ENCODE measurements around the gene UBAP2. TPM values are rescaled to one million over a fixed set of nuclear protein-coding genes. Genes with fewer than 3 reads are reported as not detected.

UBAP2 gene
- total and polyA plus RNA-seq, 2 donors (not counting 1 experiment from before 2014, with no cell fraction given) = 15.5 to 26.2 TPM

- intact Hi-C loops (cut with micrococcal nuclease) = no loop called here
- no peaks in the 10 kb centered on the region for H3K9me3 Mint-ChIP-seq (ENCODE audit: insufficient read depth)
- Histone ChIP-seq H3K4me3 (ENCODE audit: control extremely low read depth in 1 of 5, extremely low read depth in 1 of 5, insufficient read depth in 1 of 5, low read depth in 2 of 5, low read length in 4 of 5) (no peak overlapping the region), H3K9ac (ENCODE audit: low read length) (no peak overlapping the region), H2AFZ (ENCODE audit: insufficient read depth, low read depth, low read length, poor library complexity, severe bottlenecking) (no peak overlapping the region), H3K4me1 (ENCODE audit: control insufficient read depth in 2 of 2, insufficient read depth in 2 of 2, low read length in 2 of 2) (no peaks in the 10 kb centered on the region), H4K20me1 (ENCODE audit: control insufficient read depth, insufficient read depth, low read length, poor library complexity, severe bottlenecking) (peaks cover 77% of the 10 kb centered on the region), H3K27ac (ENCODE audit: low read length in 2 of 2) (no peak overlapping the region), H3K79me2 (ENCODE audit: control insufficient read depth, insufficient read depth, low read length) (peaks cover 93% of the 10 kb centered on the region), H3K9me3 (ENCODE audit: control extremely low read depth in 1 of 3, control insufficient read depth in 2 of 3, insufficient read depth in 1 of 3, low read length in 2 of 3) (no peaks in the 10 kb centered on the region), H3K36me3 (replicated peaks in 1 of 2; ENCODE audit: control extremely low read depth in 1 of 2, control insufficient read depth in 1 of 2, extremely low read depth in 1 of 2, insufficient read depth in 2 of 2, low read length in 1 of 2) (no peaks in the 10 kb centered on the region), H3K27me3 (replicated peaks in 1 of 4; ENCODE audit: control extremely low read depth in 1 of 4, control insufficient read depth in 3 of 4, insufficient read depth in 4 of 4, low read length in 3 of 4) (no peaks in the 10 kb centered on the region), H3K4me2 (replicated peaks; ENCODE audit: low read depth, low read length, poor library complexity, severe bottlenecking) (no peak overlapping the region)
- no peak overlapping the region for H3K4me3 Mint-ChIP-seq
- peaks cover 39% of the 10 kb centered on the region for H3K4me1 Mint-ChIP-seq
- no peaks in the 10 kb centered on the region for H3K27me3 Mint-ChIP-seq
- ATAC-seq (ENCODE audit: low read depth) (no peak), DNase-seq (no peak)
- TF ChIP-seq, protein P1, sequence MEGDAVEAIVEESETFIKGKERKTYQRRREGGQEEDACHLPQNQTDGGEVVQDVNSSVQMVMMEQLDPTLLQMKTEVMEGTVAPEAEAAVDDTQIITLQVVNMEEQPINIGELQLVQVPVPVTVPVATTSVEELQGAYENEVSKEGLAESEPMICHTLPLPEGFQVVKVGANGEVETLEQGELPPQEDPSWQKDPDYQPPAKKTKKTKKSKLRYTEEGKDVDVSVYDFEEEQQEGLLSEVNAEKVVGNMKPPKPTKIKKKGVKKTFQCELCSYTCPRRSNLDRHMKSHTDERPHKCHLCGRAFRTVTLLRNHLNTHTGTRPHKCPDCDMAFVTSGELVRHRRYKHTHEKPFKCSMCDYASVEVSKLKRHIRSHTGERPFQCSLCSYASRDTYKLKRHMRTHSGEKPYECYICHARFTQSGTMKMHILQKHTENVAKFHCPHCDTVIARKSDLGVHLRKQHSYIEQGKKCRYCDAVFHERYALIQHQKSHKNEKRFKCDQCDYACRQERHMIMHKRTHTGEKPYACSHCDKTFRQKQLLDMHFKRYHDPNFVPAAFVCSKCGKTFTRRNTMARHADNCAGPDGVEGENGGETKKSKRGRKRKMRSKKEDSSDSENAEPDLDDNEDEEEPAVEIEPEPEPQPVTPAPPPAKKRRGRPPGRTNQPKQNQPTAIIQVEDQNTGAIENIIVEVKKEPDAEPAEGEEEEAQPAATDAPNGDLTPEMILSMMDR (IDR thresholded peaks at IDR 0.05) = no peak
- no peak for TF ChIP-seq EZH2 (IDR thresholded peaks at IDR 0.05; ENCODE audit: borderline replicate concordance, insufficient read depth, low read depth, low read length, poor library complexity, severe bottlenecking)
- WGBS (ENCODE audit: insufficient coverage) = no CpG with 5 or more reads among the region's 1 CpG
- ChIA-PET CTCF (no interaction called here), POLR2A (no interaction called here)
- H3K27ac Mint-ChIP-seq = no peak overlapping the region
Measured at GRCh38 chr9:33881635-33882034, 167.1 kb downstream of the UBAP2 start.

GRCh38 chr9:33880211-33881089 is 168.2 kb downstream of the UBAP2 start:
- DNase-seq (no peak), ATAC-seq (ENCODE audit: low read depth) (no peak)
- no peaks in the 10 kb centered on the region for H3K36me3 ChIP-seq (replicated peaks in 1 of 2; ENCODE audit: control extremely low read depth in 1 of 2, control insufficient read depth in 1 of 2, extremely low read depth in 1 of 2, insufficient read depth in 2 of 2, low read length in 1 of 2)
- H3K4me1 Mint-ChIP-seq = peaks cover 41% of the 10 kb centered on the region
- ChIA-PET CTCF (interaction anchor here (0.7 kb wide), 1 partner anchor 372 kb away, joined by 3 read pairs; no protein-coding TSS in a partner anchor), POLR2A (no interaction called here)
- no peak overlapping the region for H3K27ac ChIP-seq (ENCODE audit: low read length in 2 of 2)
- H2AFZ ChIP-seq (ENCODE audit: insufficient read depth, low read depth, low read length, poor library complexity, severe bottlenecking) = no peak overlapping the region
- H3K4me1 ChIP-seq (ENCODE audit: control insufficient read depth in 2 of 2, insufficient read depth in 2 of 2, low read length in 2 of 2) = no peaks in the 10 kb centered on the region
- 88% methylated on average over 2 of the region's 8 CpGs for WGBS (ENCODE audit: insufficient coverage)
- H3K27me3 Mint-ChIP-seq = no peaks in the 10 kb centered on the region
- peaks cover 76% of the 10 kb centered on the region for H4K20me1 ChIP-seq (ENCODE audit: control insufficient read depth, insufficient read depth, low read length, poor library complexity, severe bottlenecking)
- H3K9me3 ChIP-seq (ENCODE audit: control extremely low read depth in 1 of 3, control insufficient read depth in 2 of 3, insufficient read depth in 1 of 3, low read length in 2 of 3) = no peaks in the 10 kb centered on the region
- peaks cover 97% of the 10 kb centered on the region for H3K79me2 ChIP-seq (ENCODE audit: control insufficient read depth, insufficient read depth, low read length)
- TF ChIP-seq, protein P1 (IDR thresholded peaks at IDR 0.05) = no peak
- no peak for TF ChIP-seq EZH2 (IDR thresholded peaks at IDR 0.05; ENCODE audit: borderline replicate concordance, insufficient read depth, low read depth, low read length, poor library complexity, severe bottlenecking)
- H3K27ac Mint-ChIP-seq = no peak overlapping the region
- intact Hi-C loops (cut with micrococcal nuclease) = no loop called here
- no peaks in the 10 kb centered on the region for H3K9me3 Mint-ChIP-seq (ENCODE audit: insufficient read depth)
- H3K4me3 ChIP-seq (ENCODE audit: control extremely low read depth in 1 of 5, extremely low read depth in 1 of 5, insufficient read depth in 1 of 5, low read depth in 2 of 5, low read length in 4 of 5) = no peak overlapping the region
- no peaks in the 10 kb centered on the region for H3K27me3 ChIP-seq (replicated peaks in 1 of 4; ENCODE audit: control extremely low read depth in 1 of 4, control insufficient read depth in 3 of 4, insufficient read depth in 4 of 4, low read length in 3 of 4)
- H3K4me3 Mint-ChIP-seq = no peak overlapping the region
- no peak overlapping the region for H3K9ac ChIP-seq (ENCODE audit: low read length)
- no peak overlapping the region for H3K4me2 ChIP-seq (replicated peaks; ENCODE audit: low read depth, low read length, poor library complexity, severe bottlenecking)
